H1 (cell line): ENCODE data around the gene LCE1E. TPM values are rescaled to one million over a fixed set of nuclear protein-coding genes. Genes with fewer than 3 reads are reported as not detected.

Source experiments
- CTCF ChIA-PET: fragments of 300-600 bp; sonication (Branson Sonifier 250); formaldehyde crosslinking; loops from one replicate; lab custom pipeline; 2021; ENCODE audit not compliant: partially characterized antibody; lab: Charles Lee
- POLR2A ChIA-PET: fragments of 300-600 bp; sonication (Branson Sonifier 250); formaldehyde crosslinking; loops from one replicate; lab custom pipeline; 2021; ENCODE audit warnings: inconsistent platforms; ENCODE audit not compliant: partially characterized antibody; lab: Charles Lee
- DNase-seq, 2 experiments: peaks; one replicate each; pipeline versions ENCODE4 v3.0.0 to v3.0.0-alpha.2; 2010 to 2022; ENCODE audit warnings: low spot score in 2 of 2, low read depth in 1 of 2, mixed read lengths in 1 of 2
- FAIRE-seq: peaks from 2 replicates; lab custom pipeline; 2011; peaks lifted over from hg19 to GRCh38; lab: Jason Lieb, UNC
- H2AFZ ChIP-seq: 2 replicates; pipeline ENCODE4 v1.8.1; 2012; ENCODE audit warnings: low read length, inconsistent platforms
- H2AK5ac ChIP-seq: 2 replicates; pipeline ENCODE4 v1.6.1; 2013; ENCODE audit warnings: low read depth, low read length
- H2BK120ac ChIP-seq: replicated peaks from 2 replicates; pipeline ENCODE3; 2013; ENCODE audit warnings: low read depth, low read length, inconsistent platforms
- H2BK12ac ChIP-seq: 2 replicates; pipeline ENCODE4 v1.6.1; 2013; ENCODE audit warnings: low read depth, low read length
- H2BK15ac ChIP-seq: 2 replicates; pipeline ENCODE4 v1.6.1; 2013; ENCODE audit warnings: low read length
- H2BK20ac ChIP-seq: 2 replicates; pipeline ENCODE4 v1.6.1; 2013; ENCODE audit warnings: low read length
- H2BK5ac ChIP-seq: 2 replicates; pipeline ENCODE4 v1.6.1; 2013; ENCODE audit warnings: low read depth, low read length
- H3K14ac ChIP-seq: 2 replicates; pipeline ENCODE4 v1.6.1; 2013; ENCODE audit warnings: inconsistent platforms; ENCODE audit not compliant: insufficient read length
- H3K18ac ChIP-seq: 2 replicates; pipeline ENCODE4 v1.6.1; 2013; ENCODE audit warnings: low read length; ENCODE audit errors: extremely low read depth
- H3K23ac ChIP-seq: 2 replicates; pipeline ENCODE4 v1.6.1; 2013; ENCODE audit warnings: inconsistent platforms; ENCODE audit not compliant: insufficient read length
- H3K23me2 ChIP-seq: 2 replicates; pipeline ENCODE4 v1.6.1; 2013; ENCODE audit warnings: low read depth, low read length
- H3K27ac ChIP-seq: 2 replicates; pipeline ENCODE4 v1.6.1; 2011; ENCODE audit warnings: low read depth, low read length, inconsistent platforms
- H3K27me3 ChIP-seq, 4 experiments: replicated peaks in 1 of 4; 1 replicate in 1 of 4; 2 replicates in 3 of 4; pipeline versions ENCODE4 v1.6.1 to v1.8.1; 2011 to 2013; ENCODE audit warnings: low read length in 3 of 4, mild to moderate bottlenecking in 3 of 4, inconsistent platforms in 2 of 4, mixed read lengths in 2 of 4, moderate library complexity in 1 of 4; ENCODE audit not compliant: control insufficient read depth in 3 of 4, insufficient read depth in 3 of 4; ENCODE audit errors: extremely low read depth in 1 of 4
- H3K36me3 ChIP-seq, 4 experiments: 2 replicates each; pipeline versions ENCODE4 v1.6.1 to v1.8.1; 2011 to 2013; ENCODE audit warnings: mild to moderate bottlenecking in 4 of 4, low read length in 3 of 4, moderate library complexity in 2 of 4, control low read depth in 1 of 4, inconsistent platforms in 1 of 4; ENCODE audit not compliant: insufficient read depth in 4 of 4, control insufficient read depth in 2 of 4
- H3K4ac ChIP-seq: replicated peaks from 2 replicates; pipeline ENCODE3; 2013; ENCODE audit warnings: low read length, low read depth, mixed read lengths, inconsistent platforms; ENCODE audit not compliant: insufficient read length
- H3K4me1 ChIP-seq, 4 experiments: replicated peaks in 1 of 4; 1 replicate in 1 of 4; 2 replicates in 3 of 4; pipeline versions ENCODE4 v1.6.1 to v1.8.1; 2011 to 2013; ENCODE audit warnings: low read length in 3 of 4, inconsistent platforms in 2 of 4, mixed read lengths in 1 of 4; ENCODE audit not compliant: insufficient read depth in 4 of 4, control insufficient read depth in 3 of 4
- H3K4me2 ChIP-seq, 2 experiments: 2 replicates each; pipeline versions ENCODE4 v1.6.1 to v1.8.1; 2011 to 2013; ENCODE audit warnings: low read depth in 2 of 2, low read length in 2 of 2, control low read depth in 1 of 2, inconsistent platforms in 1 of 2, mild to moderate bottlenecking in 1 of 2; ENCODE audit not compliant: insufficient read depth in 1 of 2
- H3K4me3 ChIP-seq, 4 experiments: fragments of 200-600, 300-600 bp in 1 of 4; sonication (generic), shearing (Covaris generic), sonication (Bioruptor Twin) in 1 of 4; 2 replicates each; pipeline versions ENCODE4 v1.5.1 to v1.8.1; 2011 to 2016; ENCODE audit warnings: low read length in 4 of 4, low read depth in 3 of 4, control low read depth in 2 of 4, inconsistent platforms in 2 of 4, mild to moderate bottlenecking in 2 of 4, mixed read lengths in 1 of 4, moderate library complexity in 1 of 4; ENCODE audit not compliant: insufficient read depth in 2 of 4; ENCODE audit errors: extremely low read depth in 1 of 4
- H3K56ac ChIP-seq: replicated peaks from 2 replicates; pipeline ENCODE3; 2013; ENCODE audit warnings: low read depth, mild to moderate bottlenecking, mixed read lengths, low read length, inconsistent platforms; ENCODE audit not compliant: insufficient read length
- H3K79me1 ChIP-seq: 2 replicates; pipeline ENCODE4 v1.6.1; 2013; ENCODE audit warnings: low read depth, low read length, control low read depth
- H3K79me2 ChIP-seq, 2 experiments: 2 replicates each; pipeline versions ENCODE4 v1.6.1 to v1.8.1; 2012 to 2013; ENCODE audit warnings: low read length in 2 of 2, mild to moderate bottlenecking in 2 of 2, inconsistent platforms in 1 of 2; ENCODE audit not compliant: insufficient read depth in 2 of 2, control insufficient read depth in 1 of 2
- H3K9ac ChIP-seq, 4 experiments: replicated peaks in 1 of 4; 1 replicate in 1 of 4; 2 replicates in 3 of 4; pipeline versions ENCODE4 v1.6.1 to v1.8.1; 2011 to 2013; ENCODE audit warnings: low read depth in 3 of 4, low read length in 3 of 4, control low read depth in 2 of 4, mild to moderate bottlenecking in 2 of 4, moderate library complexity in 2 of 4, inconsistent platforms in 1 of 4; ENCODE audit errors: extremely low read depth in 1 of 4
- H3K9me3 ChIP-seq, 2 experiments: 2 replicates each; pipeline versions ENCODE4 v1.6.1 to v1.8.1; 2012 to 2013; ENCODE audit warnings: mild to moderate bottlenecking in 2 of 2, moderate library complexity in 2 of 2, control low read depth in 1 of 2, inconsistent platforms in 1 of 2, low read depth in 1 of 2, low read length in 1 of 2, mixed read lengths in 1 of 2; ENCODE audit not compliant: insufficient read depth in 2 of 2
- H4K20me1 ChIP-seq, 2 experiments: replicated peaks in 1 of 2; 2 replicates each; pipeline versions ENCODE3 to v1.8.1; 2011 to 2013; ENCODE audit warnings: inconsistent platforms in 2 of 2, low read length in 2 of 2, mild to moderate bottlenecking in 1 of 2; ENCODE audit not compliant: insufficient read depth in 2 of 2, control insufficient read depth in 1 of 2
- H4K5ac ChIP-seq: 2 replicates; pipeline ENCODE4 v1.6.1; 2013; ENCODE audit warnings: low read length, low read depth, mixed read lengths, inconsistent platforms; ENCODE audit not compliant: insufficient read length
- H4K8ac ChIP-seq: 2 replicates; pipeline ENCODE4 v1.8.0; 2013; ENCODE audit warnings: mild to moderate bottlenecking, moderate library complexity, low read length, inconsistent platforms; ENCODE audit not compliant: insufficient read depth; ENCODE audit errors: extremely low read depth
- H4K91ac ChIP-seq: replicated peaks from 2 replicates; pipeline ENCODE3; 2013; ENCODE audit warnings: low read length, mixed read lengths, inconsistent platforms; ENCODE audit not compliant: insufficient read length
- POU5F1 ChIP-seq: IDR thresholded peaks from 2 replicates; pipeline ENCODE4 v1.6.1; 2011; ENCODE audit warnings: low read depth, mild to moderate bottlenecking, low read length, moderate library complexity
- RNF2 ChIP-seq: fragments of 200-900, 300-1000 bp; sonication (generic); IDR thresholded peaks from 2 replicates; pipeline ENCODE4 v1.7.1; 2016; ENCODE audit warnings: borderline replicate concordance, low read depth, mild to moderate bottlenecking, antibody characterized with exemption, low read length; ENCODE audit not compliant: poor library complexity, severe bottlenecking; ENCODE audit errors: missing control alignments
- SP4 ChIP-seq: IDR thresholded peaks from 2 replicates; pipeline ENCODE4 v1.6.1; 2012; ENCODE audit warnings: low read length, inconsistent platforms
- WGBS, 2 experiments: shearing (Covaris generic) in 1 of 2; methylation state at CpG; one replicate each; pipeline versions ENCODE4 v1.1.6 to v1.1.7; 2013 to 2015; ENCODE audit warnings: low lambda C conversion rate in 2 of 2, mixed read lengths in 2 of 2, inconsistent platforms in 1 of 2, low coverage in 1 of 2, missing lambda C conversion rate in 1 of 2; ENCODE audit not compliant: insufficient replicate concordance in 2 of 2, insufficient coverage in 1 of 2, insufficient read length in 1 of 2; ENCODE audit errors: extremely low coverage in 1 of 2, missing lambda C conversion rate in 1 of 2; 5-methylcytosine and 5-hydroxymethylcytosine counted together
- polyA plus RNA-seq, 7 experiments: library from polyadenylated mRNA; depleted of rRNA in 3 of 7; stranded (reverse) in 5 of 7; unstranded in 2 of 7; fragments of >200 nt in 5 of 7; fragments of 200-250 nt in 2 of 7; gene quantifications; 1 replicate in 5 of 7; 2 replicates in 1 of 7; 4 replicates in 1 of 7; pipeline versions ENCODE4 v1.2.1 to v1.2.3, GENCODE V29; 2011 to 2013; ENCODE audit warnings: missing spikeins in 2 of 7, mixed read lengths in 2 of 7
- total RNA-seq: library from RNA; stranded (reverse); fragmentation: NEBNext Ultra II Directional; extraction: Animal tissue kit (Norgen Biotek cat#: 25700); gene quantifications from 2 replicates; pipeline ENCODE4 v1.2.1, GENCODE V29; 2021

Gene LCE1E
- total and polyA plus RNA-seq, 2 of the 8 experiments (the other 6 are each of a cell fraction or from before 2014, with no cell fraction given) = not detected

DNA sequence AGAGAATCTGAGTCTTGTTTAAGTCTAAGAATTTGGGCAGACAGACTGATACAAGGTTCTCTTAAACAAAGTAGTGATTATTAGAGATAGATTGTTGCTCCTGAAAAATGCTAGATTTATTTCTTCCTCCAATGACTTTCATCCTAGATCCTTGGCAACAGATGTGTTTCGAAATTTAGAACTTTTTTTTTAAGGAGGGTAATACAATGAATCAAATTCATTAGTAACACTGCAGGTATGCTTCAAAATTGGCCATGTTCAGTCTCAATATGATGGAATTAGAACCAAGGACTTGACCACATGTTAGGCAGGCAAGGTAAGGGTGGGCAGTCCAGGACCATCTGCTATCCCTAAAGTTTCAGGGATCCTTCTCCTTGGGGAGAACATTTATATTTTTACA is 15.6 kb upstream of the LCE1E start:
- no peak overlapping the region for H3K23ac ChIP-seq
- FAIRE-seq = no peak
- H3K27me3 ChIP-seq = no peaks in the 10 kb centered on the region
- H3K56ac ChIP-seq = no peak overlapping the region
- ChIA-PET CTCF (no interaction called here), POLR2A (no interaction called here)
- 75% methylated on average over 1 of the region's 1 CpG; no CpG with 5 or more reads in 1 of the 2 experiments for WGBS, 2 experiments
- no peak overlapping the region for H3K14ac ChIP-seq
- no peaks in the 10 kb centered on the region for H3K23me2 ChIP-seq
- no peak overlapping the region for H2BK12ac ChIP-seq
- H3K4ac ChIP-seq = no peak overlapping the region
- H3K18ac ChIP-seq = no peak overlapping the region
- H3K27ac ChIP-seq = no peak overlapping the region
- no peaks in the 10 kb centered on the region for H3K4me1 ChIP-seq
- no peaks in the 10 kb centered on the region for H3K79me2 ChIP-seq
- H2AK5ac ChIP-seq = no peak overlapping the region
- no peak overlapping the region for H2BK20ac ChIP-seq
- no peak overlapping the region for H3K9ac ChIP-seq
- peaks cover 66 to 74% of the 10 kb centered on the region in 2 experiments for H3K9me3 ChIP-seq
- no peak overlapping the region for H4K8ac ChIP-seq
- no peak overlapping the region for H4K5ac ChIP-seq
- H3K4me2 ChIP-seq = no peak overlapping the region
- H3K36me3 ChIP-seq = no peaks in the 10 kb centered on the region
- H2AFZ ChIP-seq = no peak overlapping the region
- DNase-seq = no peak
- no peak overlapping the region for H3K4me3 ChIP-seq
- H2BK120ac ChIP-seq = no peak overlapping the region
- H4K20me1 ChIP-seq = no peaks in the 10 kb centered on the region
- no peak overlapping the region for H2BK15ac ChIP-seq
- H3K79me1 ChIP-seq = no peaks in the 10 kb centered on the region
- H2BK5ac ChIP-seq = no peak overlapping the region
- no peak overlapping the region for H4K91ac ChIP-seq
- TF ChIP-seq SP4 = no peak
- no peak for TF ChIP-seq POU5F1
- no peak for TF ChIP-seq RNF2
